SK-N-DZ (cell line): ENCODE data around the gene KRTAP4-3.
"Not testable (repeated sequence)": the region's sequence is repeated elsewhere in the genome, so short reads cannot be mapped to it uniquely, and the experiment has no call there.

Experiments
- DNase-seq: peaks from one replicate; pipeline ENCODE4 v3.0.0-alpha.2; 2015; ENCODE audit warnings: low spot score

The KRTAP4-3 gene

GRCh38 chr17:41153856-41154255 is 14.2 kb downstream of the KRTAP4-3 start:
- DNase-seq: no peak

- no peak for DNase-seq
Observed at GRCh38 chr17:41151525-41151924, 16.5 kb downstream of the KRTAP4-3 start.

DNA sequence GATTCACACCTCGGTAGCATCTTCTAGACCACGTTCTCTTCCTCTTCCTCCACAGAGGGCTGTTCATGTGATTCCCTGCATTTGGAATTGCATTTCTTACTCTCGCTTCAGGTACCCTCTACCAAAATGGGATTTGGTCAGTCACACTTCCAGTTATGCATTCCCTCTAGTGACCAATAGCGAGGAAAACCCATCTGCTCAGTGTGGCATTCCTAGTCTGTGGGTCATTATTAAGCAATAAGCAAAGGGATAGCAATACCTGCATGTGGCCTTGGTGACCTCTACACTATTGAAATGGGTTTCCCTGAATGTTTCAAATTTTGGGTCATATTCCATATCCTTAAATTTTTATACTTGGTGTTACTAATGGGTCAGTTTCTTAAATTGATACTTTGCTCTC is 18.0 kb downstream of the KRTAP4-3 start:
- DNase-seq: no peak

GRCh38 chr17:41149652-41149985 is 18.4 kb downstream of the KRTAP4-3 start, which contains the start of gene KRTAP4-5:
KRTAP4-5 (minus strand) TSS chr17:41149825; CDS start chr17:41149767, 58 bp downstream.
- no peak for DNase-seq

- not testable (repeated sequence) for DNase-seq
Observed at GRCh38 chr17:41148971-41149651, 18.9 kb downstream of the KRTAP4-3 start.

DNA sequence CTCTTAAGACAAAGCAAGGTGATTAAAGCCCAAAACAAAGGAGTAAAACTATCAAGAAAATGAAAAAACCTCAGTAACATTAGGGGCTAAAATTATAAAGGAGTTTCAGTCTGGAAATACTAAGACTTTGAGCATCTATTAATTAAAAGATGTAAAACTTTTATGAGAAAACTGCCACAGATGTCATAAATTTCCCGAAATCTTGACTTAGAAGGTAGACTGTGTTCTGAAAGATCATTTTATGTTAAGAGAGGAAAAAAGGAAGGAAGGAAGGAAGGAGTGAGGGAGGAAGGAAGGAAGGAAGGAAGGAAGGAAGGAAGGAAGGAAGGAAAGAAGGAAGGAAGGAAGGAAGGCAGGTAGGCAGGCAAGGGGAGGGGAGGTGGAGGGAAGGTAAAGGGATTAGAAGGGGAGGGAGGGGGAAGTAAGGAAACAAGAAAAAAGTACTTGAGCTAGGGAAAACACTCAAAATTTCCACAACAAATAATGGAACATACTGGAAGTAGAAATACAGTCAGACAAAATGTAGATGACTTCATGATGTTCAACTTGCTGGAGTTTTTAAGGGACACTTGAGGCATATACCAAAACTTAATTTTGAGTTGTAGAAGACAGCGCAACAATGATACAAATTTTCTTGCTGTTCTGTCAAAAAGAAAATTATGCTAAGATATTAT is 20.4 kb downstream of the KRTAP4-3 start:
- no peak for DNase-seq

GRCh38 chr17:41145261-41145660 is 22.8 kb downstream of the KRTAP4-3 start:
- no peak for DNase-seq

DNA sequence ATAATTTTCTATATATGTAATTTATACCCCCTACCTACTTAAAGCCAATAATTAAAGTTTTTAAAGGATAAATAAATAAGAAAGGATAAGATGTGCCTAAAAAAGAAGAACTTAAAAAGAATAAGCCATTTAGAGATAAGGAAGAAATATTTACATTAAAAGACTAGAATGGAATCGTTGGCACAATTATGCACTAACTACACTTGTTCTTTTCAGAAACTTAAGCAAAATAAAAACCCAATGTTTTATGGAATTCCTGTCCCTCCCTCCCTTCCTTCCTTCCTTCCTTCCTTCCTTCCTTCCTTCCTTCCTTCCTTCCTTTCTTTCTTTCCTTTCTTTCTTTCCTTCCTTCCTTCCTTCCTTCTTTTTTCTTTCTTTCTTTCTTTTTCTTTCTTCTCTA is 23.2 kb downstream of the KRTAP4-3 start:
- no peak for DNase-seq

DNA sequence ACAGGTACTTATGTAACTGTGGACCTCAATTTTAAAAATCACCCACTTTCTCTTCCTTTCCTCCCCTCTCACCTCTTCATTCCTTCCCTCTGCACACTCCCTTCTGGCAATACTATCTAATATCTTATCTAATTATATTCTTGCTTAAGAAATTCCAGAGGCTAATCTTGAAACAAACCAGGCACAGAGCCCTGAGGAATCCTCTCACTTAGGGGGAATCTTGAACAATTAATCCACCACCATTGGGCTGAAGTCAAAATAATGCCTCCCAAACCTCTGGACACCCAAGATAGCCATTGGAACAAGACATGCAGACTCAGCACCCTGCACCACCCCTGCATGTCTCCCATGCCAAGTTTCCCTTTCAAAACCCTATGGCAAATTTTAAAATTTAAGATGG is 26.7 kb downstream of the KRTAP4-3 start:
- DNase-seq: no peak

DNA sequence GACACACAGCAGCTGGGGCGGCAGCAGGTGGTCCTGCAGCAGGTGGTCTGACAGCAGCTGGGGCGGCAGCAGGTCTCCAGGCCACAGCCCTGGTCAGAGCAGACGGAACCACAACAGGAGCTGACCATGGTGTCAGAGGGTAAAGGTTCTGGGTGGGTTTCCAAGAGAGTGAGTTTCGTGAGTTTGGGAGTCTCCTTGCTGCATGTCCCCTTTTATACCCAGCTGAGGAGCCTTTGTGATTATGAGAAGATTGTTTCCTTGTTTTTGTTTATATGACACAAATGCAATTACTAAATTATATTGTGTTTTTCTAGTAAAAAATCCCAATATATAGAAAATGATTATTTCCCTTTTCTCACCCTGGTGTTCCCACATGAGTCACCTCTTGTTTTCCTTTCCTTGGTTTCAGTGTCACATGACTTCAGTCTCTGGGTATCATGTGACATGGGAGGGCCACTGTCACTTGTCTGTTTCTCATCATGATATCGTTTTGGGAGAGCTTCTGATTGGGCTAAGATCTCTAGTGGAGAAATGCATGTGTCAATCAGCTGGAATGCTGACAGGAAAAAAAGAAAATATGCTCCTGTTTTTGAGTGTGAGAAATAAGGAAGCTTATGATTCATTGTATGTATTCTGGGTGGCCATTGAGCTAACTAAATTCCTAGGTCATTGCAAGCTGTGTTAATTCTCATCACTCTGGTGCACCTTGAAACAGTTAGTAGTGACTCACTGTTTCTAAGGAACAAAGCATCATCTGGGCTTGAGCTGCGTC is 27.5 kb downstream of the KRTAP4-3 start, which contains the start of gene KRTAP4-6:
TSS of gene KRTAP4-6 (minus strand) at position 185 of the 772 bp plus-strand sequence. CDS start at position 128, 57 bp downstream.
- DNase-seq: no peak

DNA sequence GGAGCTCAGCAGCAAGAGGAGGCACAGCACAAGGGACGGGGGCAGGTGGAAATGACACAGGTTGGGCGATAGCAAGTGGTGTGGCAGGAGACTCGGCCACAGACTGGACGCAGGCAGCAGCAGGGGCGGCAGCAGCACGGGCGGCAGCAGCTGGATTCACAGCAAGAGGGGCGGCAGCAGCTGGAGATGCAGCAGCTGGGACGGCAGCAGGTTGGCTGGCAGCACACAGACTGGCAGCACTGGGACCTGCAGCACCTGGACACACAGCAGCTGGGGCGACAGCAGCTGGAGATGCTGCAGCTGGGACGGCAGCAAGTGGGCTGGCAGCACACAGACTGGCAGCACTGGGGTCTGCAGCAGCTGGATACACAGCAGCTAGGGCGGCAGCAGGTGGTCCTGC is 28.2 kb downstream of the KRTAP4-3 start:
- not testable (repeated sequence) for DNase-seq

GRCh38 chr17:41133880-41134735 is 33.9 kb downstream of the KRTAP4-3 start:
- no peak for DNase-seq

DNA sequence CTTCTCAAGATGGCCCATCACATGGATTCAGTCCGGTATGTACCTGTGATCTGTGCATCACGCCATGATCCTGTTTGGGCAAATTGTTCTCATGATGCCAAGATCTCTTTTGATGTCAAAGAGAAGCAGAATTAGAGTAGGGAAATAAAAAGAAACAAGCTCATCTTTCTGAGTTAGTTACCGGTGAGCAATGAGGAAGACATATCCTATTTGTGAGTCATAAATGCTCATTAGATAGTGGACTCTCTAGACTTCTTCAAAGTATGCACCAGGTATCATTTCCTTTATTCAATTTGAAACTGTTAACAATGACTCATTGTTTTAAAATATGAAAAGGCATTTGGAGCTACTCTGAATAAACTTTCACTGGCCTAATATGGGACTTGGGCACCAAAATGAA is 36.0 kb downstream of the KRTAP4-3 start:
- no peak for DNase-seq

DNA sequence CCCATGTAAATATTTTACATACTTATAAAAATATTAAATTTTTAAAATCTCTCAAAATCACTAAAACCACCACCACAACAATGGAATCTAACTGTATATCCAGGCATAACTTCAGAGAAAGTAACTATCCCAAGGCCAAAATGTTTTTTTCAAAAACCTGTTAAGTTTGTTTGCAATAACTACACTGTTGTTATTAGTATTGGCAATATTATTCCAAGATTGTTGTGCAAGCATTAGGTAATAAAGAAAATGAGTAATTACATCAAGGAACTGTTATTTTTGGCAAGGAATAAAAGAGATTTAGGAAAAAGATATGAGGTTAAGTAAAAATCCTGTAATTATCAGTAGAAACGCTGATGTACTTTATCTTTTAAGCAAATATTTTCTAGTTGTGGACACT is 40.6 kb downstream of the KRTAP4-3 start:
- DNase-seq: no peak

DNA sequence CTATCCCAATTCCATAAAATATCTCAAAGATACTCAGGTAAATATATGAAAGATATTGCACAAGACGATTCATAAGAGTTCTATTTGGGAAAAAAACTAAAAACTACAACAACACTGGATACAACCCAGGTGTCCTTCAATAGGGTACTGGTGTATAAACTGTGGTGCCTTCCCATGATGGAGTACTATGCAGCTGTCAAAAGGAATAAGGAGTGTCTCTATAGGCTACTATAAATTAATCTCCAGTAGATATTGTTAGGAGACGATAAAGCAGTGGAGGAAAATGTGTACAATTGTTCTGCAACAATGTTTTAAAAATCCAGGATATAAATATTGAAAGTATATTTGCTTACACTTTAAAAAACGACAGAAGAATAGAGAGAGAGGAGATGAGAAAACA is 41.6 kb downstream of the KRTAP4-3 start:
- no peak for DNase-seq

DNA sequence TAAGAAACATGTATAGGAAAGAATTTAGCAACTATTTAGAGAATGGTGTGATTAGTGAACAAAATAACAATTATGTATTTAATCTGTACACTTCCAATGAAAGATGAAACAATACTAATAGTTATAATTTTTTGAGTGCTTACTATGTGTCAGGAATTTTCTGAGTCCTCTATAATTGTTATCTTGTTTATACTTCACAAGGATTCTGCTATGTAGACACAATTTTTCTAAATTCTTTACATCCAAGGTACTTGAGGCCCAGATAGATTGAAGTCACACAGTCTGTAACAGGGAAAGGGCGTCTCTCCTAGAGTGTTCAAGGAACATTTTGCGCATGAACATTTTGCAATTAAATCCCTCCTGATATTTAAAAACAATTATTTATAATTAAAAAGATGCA is 43.0 kb downstream of the KRTAP4-3 start:
- DNase-seq: no peak

DNA sequence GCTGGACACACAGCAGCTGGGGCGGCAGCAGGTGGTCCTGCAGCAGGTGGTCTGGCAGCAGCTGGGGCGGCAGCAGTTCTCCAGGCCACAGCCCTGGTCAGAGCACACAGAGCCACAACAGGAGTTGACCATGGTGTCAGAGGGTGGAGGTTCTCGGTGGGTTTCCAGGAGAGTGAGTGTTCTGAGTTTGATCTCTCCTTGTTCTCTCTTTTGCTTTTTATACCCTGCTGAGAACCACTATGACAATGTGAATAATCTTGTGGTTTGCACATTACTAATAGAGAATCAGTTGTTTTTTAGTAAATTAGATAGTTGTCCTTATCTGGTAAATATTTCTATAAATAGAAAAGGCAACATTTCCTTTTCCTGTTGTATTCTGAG is 44.0 kb downstream of the KRTAP4-3 start, which contains the start of gene KRTAP4-12:
TSS of gene KRTAP4-12 (minus strand) at position 192 of the 381 bp plus-strand sequence. CDS start at position 132, 60 bp downstream.
- DNase-seq: not testable (repeated sequence)

- DNase-seq: not testable (repeated sequence)
Observed at GRCh38 chr17:41123292-41123990, 44.6 kb downstream of the KRTAP4-3 start.

GRCh38 chr17:41121742-41122141 is 46.3 kb downstream of the KRTAP4-3 start:
- DNase-seq: no peak
